Right lobe of liver (tissue), 6 donors: ENCODE results near the gene TSR1. TPM values are rescaled to one million over a fixed set of nuclear protein-coding genes. Genes with fewer than 3 reads are reported as not detected.

ENCODE experiments used
- ATAC-seq, 4 donors: fragments of 200-7000 bp; cut with Tn5 transposase; one replicate each; pipeline ENCODE4 v1.9.1; 2020; ENCODE audit warnings: mild to moderate bottlenecking in 4 of 4, moderate library complexity in 4 of 4
- DNase-seq, 3 donors: peaks; one replicate each; pipeline ENCODE4 v3.0.0-alpha.2; 2020
- H3K27ac ChIP-seq, 3 donors: fragments of 200-600 bp; one replicate each; pipeline ENCODE4 v1.8.0; 2022
- H3K27me3 ChIP-seq, 2 donors: fragments of 200-600 bp; one replicate each; pipeline ENCODE4 v1.8.0; 2022
- H3K36me3 ChIP-seq, 4 donors: fragments of 200-600 bp; sonication (generic) in 1 of 4; one replicate each; pipeline versions ENCODE4 v1.5.1 to v1.8.0; 2017 to 2022; ENCODE audit warnings: control low read depth in 1 of 4
- H3K4me1 ChIP-seq, 4 donors: fragments of 200-600 bp; sonication (generic) in 1 of 4; one replicate each; pipeline versions ENCODE4 v1.5.1 to v1.8.0; 2017 to 2022; ENCODE audit warnings: control low read depth in 1 of 4
- H3K4me3 ChIP-seq, 3 donors: fragments of 200-600 bp; one replicate each; pipeline ENCODE4 v1.8.0; 2022
- H3K9me3 ChIP-seq, 4 donors: fragments of 200-600 bp; sonication (generic) in 1 of 4; one replicate each; pipeline versions ENCODE4 v1.5.1 to v1.8.0; 2017 to 2022; ENCODE audit warnings: control low read depth in 1 of 4
- CTCF ChIP-seq, 4 donors: fragments of 200-600 bp in 3 of 4; fragments of 450-650 bp in 1 of 4; IDR thresholded peaks; one replicate each; pipeline versions ENCODE4 v1.5.1 to v1.8.0; 2016 to 2022; ENCODE audit warnings: antibody characterized with exemption in 4 of 4, mild to moderate bottlenecking in 2 of 4
- POLR2A ChIP-seq: fragments of 450-650 bp; IDR thresholded peaks from one replicate; pipeline ENCODE4 v1.6.1; 2017; ENCODE audit warnings: antibody characterized with exemption, mild to moderate bottlenecking
- WGBS: methylation state at CpG from one replicate; pipeline ENCODE4 v1.1.6; 2018; ENCODE audit warnings: low coverage, low lambda C conversion rate; ENCODE audit not compliant: insufficient coverage; ENCODE audit errors: missing lambda C conversion rate; 5-methylcytosine and 5-hydroxymethylcytosine counted together
- intact Hi-C, 2 donors: fragments of 100-400 bp; cut with DNase I; formaldehyde crosslinking; loops; one replicate each; pipeline versions ENCODE4 v1.11.2 to v1.14.1; 2022
- total RNA-seq, 6 experiments: library from RNA; depleted of rRNA in 2 of 6; stranded (reverse); fragments of >200 nt in 2 of 6; fragmentation: NEBNext Ultra II Directional in 3 of 6; extraction: Animal tissue kit (Norgen Biotek cat#: 25700) in 3 of 6; gene quantifications; one replicate each; pipeline versions ENCODE4 v1.1.0 to v1.2.4, GENCODE V29; 2016 to 2023
- donor health status: DM: no; HTN: yes; CAD: no.
- donor health status: DM: no; HTN: no; CAD: no.
- donor health status: DM: no; HTN: no; CAD: no.
- donor health status: DM: no; HTN: yes; CAD: no.
- donor health status: DM: no; HTN: yes; CAD: no.

TSR1 gene
- total RNA-seq, 6 experiments from 2014 or later: 9.7 to 26.2 (median 13.1) TPM

- intact Hi-C loops: no loop called here
Measured at GRCh38 chr17:2299136-2299535, 37.1 kb downstream of the TSR1 start.

DNA sequence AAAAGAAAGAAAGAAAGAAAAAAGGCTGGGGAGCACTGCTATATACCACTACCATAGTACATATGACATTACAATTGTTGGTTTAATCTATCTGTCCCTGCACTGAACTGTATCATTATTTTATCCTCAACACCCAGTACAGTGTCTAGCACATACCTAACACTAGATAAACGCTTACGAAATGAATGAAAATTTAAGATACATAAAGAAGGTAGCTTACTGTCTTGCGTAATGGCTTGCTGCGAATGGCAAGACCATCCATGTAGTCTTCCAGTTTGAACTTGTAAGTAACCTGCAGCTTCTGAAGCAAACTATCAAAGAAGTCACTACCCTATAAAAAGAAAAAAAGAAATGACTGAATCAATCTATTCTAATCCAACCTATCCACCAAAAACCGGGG, 39.2 kb downstream of the TSR1 start:
- Histone ChIP-seq H3K36me3 (peaks cover 0 to 47% (median 14%) of the 10 kb centered on the region in 4 donors), H3K4me3 (no peak overlapping the region), H3K4me1 (peaks cover 0 to 3% (median 0%) of the 10 kb centered on the region in 4 donors), H3K27ac (no peak overlapping the region), H3K9me3 (no peaks in the 10 kb centered on the region), H3K27me3 (no peaks in the 10 kb centered on the region)
- 92% methylated on average over 5 of the region's 5 CpGs for WGBS
- DNase-seq (no peak), ATAC-seq (no peak)
- intact Hi-C loops: no loop called here
- TF ChIP-seq POLR2A: no peak

More at GRCh38 chr17:2299136-2299535, 37.1 kb downstream of the TSR1 start:
- H3K27me3 ChIP-seq: no peaks in the 10 kb centered on the region
- H3K9me3 ChIP-seq: no peaks in the 10 kb centered on the region
- WGBS: 60% methylated on average over 1 of the region's 12 CpGs
- no peak overlapping the region for H3K4me3 ChIP-seq
- TF ChIP-seq CTCF (IDR thresholded peaks at IDR 0.05) (no peak), POLR2A (no peak)
- peaks cover 0 to 10% (median 0%) of the 10 kb centered on the region in 4 donors for H3K4me1 ChIP-seq
- no peak for ATAC-seq
- DNase-seq: no peak
- peaks cover 0 to 29% (median 7%) of the 10 kb centered on the region in 4 donors for H3K36me3 ChIP-seq
- no peak overlapping the region for H3K27ac ChIP-seq

GRCh38 chr17:2295575-2295974, 40.7 kb downstream of the TSR1 start:
- intact Hi-C loops: no loop called here
- H3K9me3 ChIP-seq: no peaks in the 10 kb centered on the region
- WGBS: 63% methylated on average over 1 of the region's 1 CpG
- no peak for DNase-seq
- ATAC-seq: no peak
- no peaks in the 10 kb centered on the region for H3K27me3 ChIP-seq
- no peaks in the 10 kb centered on the region for H3K4me1 ChIP-seq
- H3K27ac ChIP-seq: no peak overlapping the region
- no peak overlapping the region for H3K4me3 ChIP-seq
- TF ChIP-seq POLR2A (no peak), CTCF (IDR thresholded peaks at IDR 0.05) (no peak)
- H3K36me3 ChIP-seq: peaks cover 0 to 53% (median 18%) of the 10 kb centered on the region in 4 donors

DNA sequence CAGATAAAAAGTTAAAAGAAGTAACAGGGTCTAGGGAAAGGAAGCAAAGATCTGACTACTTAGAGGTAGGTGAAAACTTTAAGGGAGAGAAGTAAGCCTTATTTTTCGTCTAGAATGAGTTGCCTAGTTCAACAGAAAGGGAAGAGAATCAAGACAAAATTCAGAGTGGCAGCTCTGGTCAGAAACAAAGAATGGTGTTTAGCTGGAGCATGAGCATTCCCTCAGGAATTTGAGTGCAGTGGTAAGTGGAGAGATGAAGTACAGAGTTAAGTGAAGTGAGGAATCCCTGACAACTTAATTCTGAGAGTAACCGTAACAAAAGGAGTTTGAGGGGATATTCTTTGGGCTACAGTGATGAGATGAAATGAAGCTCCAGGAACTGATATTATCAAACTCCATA, 44.2 kb downstream of the TSR1 start:
- H3K4me3 ChIP-seq: no peak overlapping the region
- 57% methylated on average over 1 of the region's 2 CpGs for WGBS
- H3K9me3 ChIP-seq: no peaks in the 10 kb centered on the region
- no peak for TF ChIP-seq POLR2A
- no peak for TF ChIP-seq CTCF (IDR thresholded peaks at IDR 0.05)
- H3K27ac ChIP-seq: no peak overlapping the region
- no peaks in the 10 kb centered on the region for H3K4me1 ChIP-seq
- intact Hi-C loops: no loop called here
- H3K27me3 ChIP-seq: no peaks in the 10 kb centered on the region
- ATAC-seq (no peak), DNase-seq (no peak)
- H3K36me3 ChIP-seq: peaks cover 0 to 54% (median 15%) of the 10 kb centered on the region in 4 donors

- intact Hi-C loops: no loop called here
- Histone ChIP-seq H3K36me3 (peaks cover 0 to 45% (median 14%) of the 10 kb centered on the region in 4 donors), H3K4me1 (no peaks in the 10 kb centered on the region), H3K27me3 (no peaks in the 10 kb centered on the region), H3K4me3 (no peak overlapping the region), H3K27ac (no peak overlapping the region), H3K9me3 (no peaks in the 10 kb centered on the region)
- ATAC-seq (no peak), DNase-seq (no peak)
- TF ChIP-seq POLR2A (no peak), CTCF (IDR thresholded peaks at IDR 0.05) (no peak)
- 92% methylated on average over 5 of the region's 5 CpGs for WGBS
Measured at GRCh38 chr17:2289878-2290478, 46.3 kb downstream of the TSR1 start.
